Endometrial microvascular endothelial cells (primary cell): ENCODE results near the gene FRMD4A. TPM values are rescaled to one million over a fixed set of nuclear protein-coding genes. Genes with fewer than 3 reads are reported as not detected.
"Not testable (repeated sequence)": the region's sequence is repeated elsewhere in the genome, so short reads cannot be mapped to it uniquely, and the experiment has no call there.

Experiments used
- in situ Hi-C: cut with HindIII; loops from 2 replicates; pipeline ENCODE4 v1.10.0; 2017; ENCODE audit warnings: low sequenced_read_pairs, low pct_unique_long_range_greater_than_20kb; ENCODE audit errors: inconsistent ontology term
- total RNA-seq: library from RNA; depleted of rRNA; stranded (reverse); fragments of >200 nt; gene quantifications from one replicate; pipeline ENCODE4 v1.2.3, GENCODE V29; 2015; ENCODE audit errors: inconsistent ontology term

FRMD4A gene
- total RNA-seq, 1 donor from 2014 or later: 62.2 TPM

DNA sequence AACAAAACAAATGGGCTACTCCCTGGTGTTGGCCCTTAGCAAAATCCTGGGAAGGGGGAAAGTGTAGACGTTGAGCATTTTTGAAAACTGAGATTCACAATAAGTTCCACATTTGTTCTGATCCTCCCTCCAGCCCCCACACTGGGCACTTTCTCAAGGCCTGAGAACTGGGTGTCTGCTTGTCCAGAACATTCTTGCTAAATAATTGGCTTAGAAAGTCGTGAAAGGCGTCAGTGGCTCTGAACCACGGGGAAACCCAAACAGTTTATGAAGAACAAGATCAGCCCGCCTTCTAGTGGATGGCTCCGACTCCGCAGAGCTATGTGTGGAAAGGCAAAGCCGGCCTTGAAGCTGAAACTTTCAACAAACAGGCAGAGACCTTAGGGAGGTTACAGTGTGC is 373.9 kb downstream of the FRMD4A start:
- in situ Hi-C loops: no loop called here

DNA sequence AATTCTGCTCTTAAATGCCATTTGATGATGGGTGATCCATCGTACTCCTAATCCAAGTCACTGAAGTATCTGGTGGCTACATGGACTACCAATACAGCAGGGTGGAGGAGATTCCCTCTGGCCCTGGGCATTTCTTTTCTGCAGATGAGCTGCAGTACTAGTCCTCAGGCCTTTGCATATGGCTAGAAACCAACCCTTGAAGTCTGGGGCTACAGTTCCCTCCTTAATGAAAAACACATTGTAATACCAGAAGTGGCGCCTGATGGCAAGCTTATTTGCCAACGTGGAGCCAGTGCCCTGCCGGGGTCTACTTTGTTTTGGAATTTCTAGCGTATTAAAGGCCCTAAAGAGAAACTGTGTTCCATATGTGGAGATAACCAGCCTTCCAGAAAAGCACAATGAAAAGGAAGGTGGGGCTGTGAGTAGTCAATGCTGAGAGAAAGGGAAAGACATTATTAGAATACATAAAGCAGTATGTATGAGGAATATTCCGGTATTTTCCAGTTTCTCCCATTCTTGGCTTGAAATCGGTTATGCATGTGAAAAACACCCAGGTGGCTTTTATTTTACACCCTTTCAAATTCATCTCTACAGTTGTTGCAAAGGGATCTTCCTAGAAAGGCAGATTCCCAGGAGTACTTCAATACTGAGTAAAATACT is 375.2 kb downstream of the FRMD4A start:
- in situ Hi-C loops: no loop called here

DNA sequence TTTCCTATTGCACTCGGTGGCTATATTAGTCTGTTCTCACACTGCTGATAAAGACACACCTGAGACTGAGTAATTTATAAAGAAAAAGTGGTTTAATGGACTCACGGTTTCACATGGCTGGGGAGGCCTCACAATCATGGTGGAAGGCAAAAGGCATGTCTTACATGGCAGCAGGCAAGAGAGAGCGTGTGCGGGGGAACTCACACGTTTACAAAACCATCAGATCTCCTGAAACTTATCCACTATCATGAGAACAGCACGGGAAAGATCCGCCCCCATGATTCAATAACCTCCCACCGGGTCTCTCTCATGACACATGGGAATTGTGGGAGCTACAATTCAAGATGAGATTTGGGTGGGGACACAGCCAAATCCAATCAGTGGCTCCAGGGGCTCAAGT is 376.5 kb downstream of the FRMD4A start:
- in situ Hi-C loops: not testable (repeated sequence)

- in situ Hi-C loops: no loop called here
Measured at GRCh38 chr10:13953371-13953770, 377.4 kb downstream of the FRMD4A start.

DNA sequence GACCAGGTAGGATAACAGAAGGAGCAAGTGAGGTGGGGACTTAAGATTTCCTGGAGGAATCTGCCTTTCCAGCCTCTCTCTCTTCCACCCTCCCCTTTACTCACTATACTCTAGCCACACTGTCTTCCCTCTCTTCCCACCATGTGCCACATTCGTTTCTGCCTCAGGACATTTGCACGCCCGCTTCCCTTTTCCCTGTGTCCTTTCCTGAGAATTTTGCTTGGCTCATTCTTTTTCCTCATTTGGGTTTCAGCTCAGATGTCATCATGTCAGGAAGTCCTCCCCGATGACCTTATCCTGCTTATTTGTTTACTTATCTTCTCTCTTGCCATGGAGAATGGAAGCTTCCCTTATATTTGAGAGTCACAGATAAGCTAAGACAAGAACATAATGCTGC is 380.2 kb downstream of the FRMD4A start:
- in situ Hi-C loops: no loop called here

DNA sequence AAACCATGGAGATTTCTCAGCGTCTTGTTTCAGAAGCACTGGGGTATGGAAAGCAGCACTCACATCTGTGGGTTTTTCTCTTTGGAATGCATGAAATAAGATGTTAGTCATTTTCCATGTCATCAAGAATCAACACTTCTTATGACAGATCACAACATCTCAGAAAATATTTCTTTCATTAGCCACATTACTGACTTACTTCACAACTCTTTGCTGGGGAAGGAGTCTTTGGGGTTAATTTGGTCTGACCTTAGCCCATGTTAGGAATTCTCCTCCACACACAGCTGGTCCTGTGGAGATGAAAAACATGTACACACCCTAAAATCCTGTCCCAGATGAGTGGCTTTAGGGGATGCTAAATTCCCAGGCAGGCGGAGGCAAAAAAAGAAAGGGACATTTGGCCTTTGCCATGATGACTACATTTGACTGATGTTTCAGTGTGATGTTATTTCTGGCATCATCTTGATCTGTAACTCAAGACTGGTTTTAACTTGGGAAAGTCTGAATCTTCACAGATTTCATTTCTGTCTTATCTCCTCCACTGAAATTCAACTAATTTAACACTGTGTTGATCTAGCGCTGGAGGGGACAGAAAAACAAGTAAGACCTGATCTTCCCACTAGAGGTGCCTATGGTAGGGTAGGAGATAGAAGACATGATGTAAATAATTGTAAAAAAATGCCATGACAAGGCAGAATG is 380.7 kb downstream of the FRMD4A start:
- in situ Hi-C loops: no loop called here

DNA sequence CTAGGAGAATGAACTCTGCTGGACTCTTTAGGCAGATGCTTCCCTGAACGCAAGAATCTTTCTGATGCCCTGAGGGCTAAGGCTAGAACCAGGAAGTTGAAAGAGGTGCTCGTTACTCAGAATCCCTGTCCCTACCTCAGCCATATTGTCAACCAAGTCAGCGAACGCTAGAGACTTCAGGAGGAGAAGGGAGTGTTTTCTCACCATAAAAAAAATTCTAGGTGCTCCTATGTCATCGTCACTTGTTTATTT is 384.6 kb downstream of the FRMD4A start:
- in situ Hi-C loops: no loop called here

GRCh38 chr10:13945390-13946208 is 385.1 kb downstream of the FRMD4A start:
- in situ Hi-C loops: no loop called here

- in situ Hi-C loops: no loop called here
Measured at GRCh38 chr10:13944823-13945222, 385.9 kb downstream of the FRMD4A start.

- in situ Hi-C loops: no loop called here
Measured at GRCh38 chr10:13943735-13944398, 386.9 kb downstream of the FRMD4A start.

- in situ Hi-C loops: no loop called here
Measured at GRCh38 chr10:13942035-13942434, 388.7 kb downstream of the FRMD4A start.

- in situ Hi-C loops: no loop called here
Measured at GRCh38 chr10:13939391-13939790, 391.3 kb downstream of the FRMD4A start.

DNA sequence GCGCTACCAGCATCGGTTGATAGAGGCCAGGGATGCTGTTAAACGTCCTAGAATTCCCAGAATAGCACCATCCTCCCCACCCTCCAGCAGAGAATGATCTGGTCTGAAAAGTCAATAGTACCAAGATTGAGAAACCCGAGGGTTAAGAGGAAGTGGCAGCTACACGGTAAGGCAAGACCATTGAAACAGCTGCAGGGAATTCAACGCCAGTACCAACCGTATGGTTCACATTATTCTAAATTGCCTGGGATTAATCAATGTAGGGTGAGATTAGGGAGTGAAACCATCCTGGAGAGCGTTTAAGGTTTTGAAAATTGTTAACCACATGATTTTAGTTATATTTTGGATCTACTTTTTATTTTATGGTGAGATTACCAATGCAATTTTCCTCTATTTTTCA is 391.8 kb downstream of the FRMD4A start:
- in situ Hi-C loops: no loop called here

GRCh38 chr10:13936826-13937225 is 393.9 kb downstream of the FRMD4A start:
- in situ Hi-C loops: no loop called here

GRCh38 chr10:13930120-13930519 is 400.6 kb downstream of the FRMD4A start:
- in situ Hi-C loops: no loop called here

DNA sequence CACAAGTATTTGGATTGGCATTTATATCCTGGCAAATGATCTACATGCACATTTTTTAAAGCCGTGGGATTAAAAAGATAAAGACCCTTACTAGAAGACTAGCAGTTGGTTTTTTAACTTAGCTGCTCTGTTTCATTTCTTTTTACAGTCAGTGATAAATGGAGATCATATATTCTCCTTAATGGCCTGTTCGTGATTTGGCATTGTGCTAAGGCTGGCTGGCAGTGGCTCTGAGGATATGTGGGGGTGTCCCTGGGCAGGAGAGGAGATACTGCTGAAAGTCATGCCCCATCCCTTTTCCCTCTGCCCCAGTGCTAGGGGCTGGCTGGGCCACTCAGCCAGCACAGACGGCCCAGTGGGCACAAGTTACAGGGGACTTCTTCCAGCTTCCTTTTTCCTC is 402.3 kb downstream of the FRMD4A start:
- in situ Hi-C loops: no loop called here

DNA sequence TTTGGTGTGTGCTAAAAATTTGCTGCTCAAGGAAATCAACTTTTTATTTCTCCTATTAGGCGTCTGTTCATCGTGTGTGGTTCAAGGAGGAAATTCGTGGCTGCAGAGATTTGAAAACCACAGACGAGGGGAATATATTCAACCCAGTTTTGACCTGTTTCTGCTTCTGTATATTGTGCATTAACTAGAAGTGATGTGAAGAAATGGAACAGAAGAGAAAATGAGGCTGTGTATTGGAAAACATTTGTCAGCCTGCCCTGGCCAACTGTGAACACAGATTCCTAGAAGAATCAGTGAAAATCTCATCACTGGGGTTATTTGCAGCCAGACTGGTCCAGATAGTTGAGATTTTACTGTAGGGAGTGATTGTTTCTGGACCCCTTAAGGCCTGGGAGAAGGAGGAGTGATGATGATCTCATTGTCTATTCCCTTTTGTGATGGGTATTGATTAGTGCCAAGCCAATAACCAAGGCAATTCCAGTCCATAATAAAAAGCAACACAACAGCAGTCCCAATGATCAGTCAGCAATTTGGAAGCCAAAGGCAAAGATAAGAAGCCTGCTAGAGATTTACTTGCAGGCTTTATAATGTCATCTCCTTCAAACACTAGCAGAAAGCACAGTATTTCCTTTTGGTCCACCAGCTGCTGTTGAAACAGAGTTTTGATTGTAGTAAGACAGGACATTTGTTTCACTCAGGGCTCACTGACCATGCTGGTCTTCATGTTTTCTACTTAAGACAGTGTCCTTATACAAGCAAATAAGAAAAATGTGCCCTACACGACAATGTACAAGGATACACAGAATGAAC is 404.5 kb downstream of the FRMD4A start:
- in situ Hi-C loops: no loop called here

DNA sequence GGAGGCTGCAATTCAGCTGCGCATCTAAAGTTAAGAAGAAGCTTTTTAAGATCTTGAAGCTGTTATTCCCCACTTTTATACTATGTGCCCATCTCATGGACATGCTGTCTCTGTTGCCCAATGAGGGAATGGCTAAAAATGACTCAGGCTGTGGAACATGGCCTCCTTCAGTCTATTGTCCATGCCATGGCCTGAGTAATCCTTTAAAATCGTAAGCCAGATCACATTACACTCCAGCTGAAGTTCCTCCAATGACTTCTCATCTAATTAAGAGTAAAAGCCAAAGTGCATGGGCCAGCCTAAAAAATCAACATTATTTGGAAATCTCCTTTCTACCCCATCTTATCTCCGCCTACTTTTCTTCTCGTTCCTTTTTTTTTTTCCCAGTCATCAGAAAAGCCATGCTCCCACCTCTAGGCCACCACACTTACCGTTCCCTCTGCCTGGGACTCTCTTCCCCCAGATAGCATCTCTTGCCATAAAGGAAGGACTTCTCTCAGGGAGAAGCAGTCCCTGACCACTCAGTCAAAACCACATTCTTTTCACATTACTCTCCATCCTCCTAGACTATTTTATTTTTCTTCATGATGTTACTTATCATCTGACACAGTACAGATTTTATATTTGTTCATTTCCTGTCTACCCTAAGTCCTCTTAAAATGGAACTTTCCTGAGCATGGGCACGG is 406.5 kb downstream of the FRMD4A start:
- in situ Hi-C loops: no loop called here
